Tongue (tissue), 2 donors: ENCODE measurements around the gene POLR3GL. TPM values are rescaled to one million over a fixed set of nuclear protein-coding genes. Genes with fewer than 3 reads are reported as not detected.
"Not testable (repeated sequence)": the region's sequence is repeated elsewhere in the genome, so short reads cannot be mapped to it uniquely, and the experiment has no call there.

Source experiments
- DNase-seq: peaks from one replicate; pipeline ENCODE4 v3.0.0-alpha.2; 2015
- total RNA-seq: library from RNA; depleted of rRNA; stranded (reverse); fragments of >200 nt; gene quantifications from one replicate; pipeline ENCODE4 v1.2.3, GENCODE V29; 2014

The POLR3GL gene
- total RNA-seq = 20.1 TPM

GRCh38 chr1:145964328-145965118, at the start of gene POLR3GL, which contains the start of gene ANKRD34A:
Gene POLR3GL, plus strand, starts transcription at chr1:145964690. Its CDS starts 10,176 bp downstream, at chr1:145974866.
Gene ANKRD34A, minus strand, starts transcription at chr1:145964575. Its CDS starts 2,816 bp downstream, at chr1:145961759.
- peak; percentile 97 for DNase-seq

DNA sequence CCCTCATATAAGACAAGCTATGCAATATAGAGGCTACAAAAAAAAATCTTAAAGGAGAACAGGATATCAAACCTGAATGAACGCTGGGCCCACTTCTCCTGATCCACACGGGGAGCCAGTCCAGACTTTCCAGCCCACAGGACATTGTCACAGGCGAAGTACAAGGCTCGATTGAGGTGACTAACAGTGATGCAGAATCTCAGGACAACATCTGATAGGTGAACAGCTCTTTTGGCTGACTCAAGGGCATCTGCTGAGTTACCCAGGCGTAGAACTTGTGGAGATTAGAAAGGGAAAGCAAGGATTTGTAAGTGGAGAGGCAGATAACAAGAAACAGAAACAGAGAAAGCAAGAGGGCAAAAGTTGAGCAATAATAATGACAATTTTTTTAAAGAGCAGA, 47.7 kb upstream of the POLR3GL start:
- DNase-seq = no peak

- DNase-seq = no peak
Observed at GRCh38 chr1:145917595-145917994, 46.9 kb upstream of the POLR3GL start.

DNA sequence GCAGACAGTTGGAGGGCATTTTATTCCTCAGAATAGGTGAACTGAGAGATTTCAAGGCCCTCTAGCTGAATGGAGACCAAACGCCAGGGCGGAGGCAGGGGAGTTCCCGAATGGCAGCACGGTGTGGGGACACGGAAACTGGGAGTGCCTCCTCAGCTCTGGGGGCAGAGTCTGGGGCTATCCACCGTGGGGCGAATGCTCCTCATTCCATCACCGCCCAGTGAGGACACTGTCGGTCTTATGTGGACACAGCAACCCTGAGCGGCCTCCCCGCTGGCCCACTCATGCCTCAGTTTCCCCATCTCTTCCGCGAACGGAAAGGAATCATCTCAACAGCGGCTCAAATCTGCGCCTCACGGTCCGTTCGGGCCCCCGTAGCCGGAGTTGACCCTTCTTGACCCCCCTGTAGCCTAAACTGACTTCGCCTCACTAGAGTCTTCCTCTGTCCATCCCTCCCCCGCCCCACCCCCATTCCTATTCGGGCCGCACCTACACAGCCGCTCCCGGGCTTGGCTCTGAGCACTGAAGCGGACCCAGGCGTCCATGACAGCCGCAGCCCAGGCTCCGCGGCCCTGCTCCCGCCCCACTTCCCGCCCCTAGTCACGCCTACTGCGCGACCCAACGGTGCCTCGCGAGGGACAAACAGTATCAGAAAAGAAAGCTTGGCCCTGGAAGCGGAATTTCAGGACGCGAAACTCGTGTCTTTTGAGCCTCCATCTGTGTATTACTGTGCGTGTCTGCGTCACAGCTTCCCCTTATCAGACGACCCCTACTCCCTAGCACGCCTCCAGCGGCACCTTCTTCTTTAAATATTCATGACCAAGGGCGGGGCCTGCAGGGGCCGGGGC, 46.1 kb upstream of the POLR3GL start, which contains the start of gene PEX11B:
PEX11B (minus strand) TSS at position 574 of the 848 bp plus-strand sequence; CDS start at position 545, 29 bp downstream.
- DNase-seq = peak; percentile 94

DNA sequence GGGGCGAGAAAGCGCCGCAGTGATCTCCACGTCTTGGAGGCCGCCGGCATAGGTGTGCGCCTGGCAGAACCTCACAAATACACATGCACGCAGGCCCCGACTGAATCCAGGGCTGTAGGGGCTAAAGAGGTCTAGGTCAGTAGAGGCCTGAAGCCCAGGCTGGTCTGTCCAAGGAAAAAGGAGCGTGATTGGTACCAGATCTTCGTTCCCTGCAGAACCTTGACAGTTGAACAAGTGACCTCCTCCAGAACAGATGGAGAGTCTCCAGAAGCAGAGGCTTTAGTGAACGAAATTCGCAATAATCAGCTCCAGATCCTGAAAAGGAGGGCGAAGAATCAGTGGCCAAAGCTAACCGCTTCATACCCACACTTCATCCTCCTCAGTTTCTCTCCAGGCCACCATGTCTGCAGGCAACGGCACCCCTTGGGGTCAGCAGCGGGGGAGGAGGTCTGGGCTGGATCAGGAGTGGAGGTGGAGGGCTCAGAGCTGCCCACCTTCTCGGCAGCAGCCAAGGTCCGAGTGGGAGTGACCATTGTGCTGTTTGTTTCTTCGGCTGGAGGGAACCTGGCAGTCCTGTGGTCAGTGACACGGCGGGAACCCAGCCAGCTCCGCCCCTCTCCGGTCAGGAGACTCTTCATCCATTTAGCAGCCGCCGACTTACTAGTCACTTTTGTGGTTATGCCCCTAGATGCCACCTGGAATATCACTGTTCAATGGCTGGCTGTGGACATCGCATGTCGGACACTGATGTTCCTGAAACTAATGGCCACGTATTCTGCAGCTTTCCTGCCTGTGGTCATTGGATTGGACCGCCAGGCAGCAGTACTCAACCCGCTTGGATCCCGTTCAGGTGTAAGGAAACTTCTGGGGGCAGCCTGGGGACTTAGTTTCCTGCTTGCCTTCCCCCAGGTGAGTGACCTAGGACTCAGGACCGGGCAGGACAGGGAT, 45.2 kb upstream of the POLR3GL start:
- peak; percentile 40 for DNase-seq

DNA sequence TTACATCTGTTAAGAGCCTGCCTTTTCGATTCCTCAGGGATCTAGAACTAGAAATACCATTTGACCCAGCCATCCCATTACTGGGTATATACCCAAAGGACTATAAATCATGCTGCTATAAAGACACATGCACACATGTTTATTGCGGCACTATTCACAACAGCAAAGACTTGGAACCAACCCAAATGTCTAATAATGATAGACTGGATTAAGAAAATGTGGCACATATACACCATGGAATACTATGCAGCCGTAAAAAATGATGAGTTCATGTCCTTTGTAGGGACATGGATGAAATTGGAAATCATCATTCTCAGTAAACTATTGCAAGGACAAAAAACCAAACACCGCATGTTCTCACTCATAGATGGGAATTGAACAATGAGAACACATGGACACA, 44.2 kb upstream of the POLR3GL start:
- not testable (repeated sequence) for DNase-seq

- DNase-seq = no peak
Observed at GRCh38 chr1:145922266-145922665, 42.2 kb upstream of the POLR3GL start.

DNA sequence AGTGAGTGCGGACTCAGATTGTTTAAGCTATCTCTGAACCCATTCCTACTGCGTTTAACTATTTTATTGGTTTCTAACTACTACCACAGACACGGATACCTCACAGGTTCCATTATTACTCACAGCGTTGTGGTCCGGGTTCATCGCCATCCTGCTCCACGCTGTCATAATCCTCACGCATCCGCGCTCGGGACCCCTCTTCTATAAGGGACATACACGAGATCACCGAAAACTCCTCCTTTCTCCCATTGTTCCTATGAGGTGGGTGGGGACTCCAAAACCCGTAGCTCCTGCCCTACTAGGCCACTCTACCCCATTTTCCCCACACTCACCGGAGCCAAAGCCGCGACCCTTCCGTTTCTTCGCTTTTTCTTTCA, 37.8 kb upstream of the POLR3GL start:
- DNase-seq = no peak

DNA sequence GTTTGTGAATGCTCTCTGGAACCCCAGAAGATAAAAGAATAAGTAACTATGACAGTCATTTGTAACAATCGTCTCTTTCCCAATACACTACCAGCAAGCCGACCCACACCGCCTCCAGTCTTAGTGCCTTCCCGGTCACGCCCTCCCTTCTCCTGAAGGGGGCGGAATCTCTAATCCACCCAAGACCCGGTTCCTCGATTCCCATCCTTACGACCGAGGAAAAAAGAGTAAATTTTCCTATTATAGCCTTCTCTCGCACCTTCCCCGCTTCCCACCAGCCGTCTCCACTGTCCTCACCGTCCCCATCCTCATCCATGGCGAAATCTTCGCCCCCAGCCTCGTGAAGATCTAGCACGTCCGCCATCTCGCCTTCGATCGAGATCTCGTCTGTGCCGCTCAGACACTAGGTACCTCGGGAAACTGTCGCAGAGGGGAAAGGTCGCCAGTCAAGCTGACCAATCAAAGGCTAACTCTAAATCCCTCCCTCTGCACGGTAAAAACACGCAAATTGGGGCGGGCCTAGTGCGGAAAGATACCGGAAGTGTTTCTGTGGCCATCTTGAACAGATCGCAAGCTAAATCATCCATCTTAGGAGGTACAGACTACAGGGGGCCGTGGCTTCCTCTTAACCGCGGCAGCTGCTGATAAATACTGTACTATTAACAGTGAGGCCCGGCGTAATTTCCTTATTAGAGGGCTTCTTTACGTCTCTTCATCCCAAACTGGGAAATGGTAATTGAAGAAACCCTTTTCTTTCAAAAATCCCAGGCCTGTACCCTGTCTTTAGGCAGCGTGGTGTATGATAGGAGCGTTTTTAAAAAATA, 37.2 kb upstream of the POLR3GL start, which contains the start of gene RBM8A:
RBM8A (minus strand) TSS at position 422 of the 824 bp plus-strand sequence; CDS start at position 364, 58 bp downstream.
- DNase-seq = peak; percentile 99

DNA sequence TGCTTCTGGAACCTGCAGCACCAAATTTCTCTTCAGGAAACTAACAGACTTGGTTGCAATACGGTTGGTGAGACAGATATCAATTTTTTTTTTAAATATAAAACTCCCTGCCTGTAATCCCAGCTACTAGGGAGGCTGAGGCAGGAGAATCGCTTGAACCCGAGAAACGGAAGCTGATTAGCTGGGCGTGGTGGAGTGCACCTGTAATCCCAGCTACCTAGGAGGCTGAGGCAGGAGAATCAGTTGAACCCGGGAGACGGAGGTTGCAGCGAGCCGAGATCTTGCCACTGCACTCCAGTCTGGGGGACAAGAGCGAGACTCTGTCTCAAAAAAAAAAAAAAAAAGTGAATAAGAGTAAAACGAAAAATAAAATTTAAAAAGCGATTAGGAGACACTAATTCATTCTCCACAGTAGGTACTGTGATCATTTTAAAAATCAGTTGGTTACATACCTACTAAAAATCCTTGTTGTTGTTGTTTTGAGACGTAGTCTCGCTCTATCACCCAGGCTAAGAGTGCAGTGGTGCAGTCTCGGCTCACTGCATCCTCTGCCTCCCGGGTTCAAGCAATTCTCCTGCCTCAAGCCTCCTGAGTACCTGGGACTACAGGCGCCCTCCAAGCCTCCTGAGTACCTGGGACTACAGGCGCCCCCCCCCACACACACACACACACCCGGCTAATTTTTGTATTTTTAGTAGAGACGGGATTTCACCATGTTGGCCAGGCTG, 36.4 kb upstream of the POLR3GL start:
- DNase-seq = no peak

DNA sequence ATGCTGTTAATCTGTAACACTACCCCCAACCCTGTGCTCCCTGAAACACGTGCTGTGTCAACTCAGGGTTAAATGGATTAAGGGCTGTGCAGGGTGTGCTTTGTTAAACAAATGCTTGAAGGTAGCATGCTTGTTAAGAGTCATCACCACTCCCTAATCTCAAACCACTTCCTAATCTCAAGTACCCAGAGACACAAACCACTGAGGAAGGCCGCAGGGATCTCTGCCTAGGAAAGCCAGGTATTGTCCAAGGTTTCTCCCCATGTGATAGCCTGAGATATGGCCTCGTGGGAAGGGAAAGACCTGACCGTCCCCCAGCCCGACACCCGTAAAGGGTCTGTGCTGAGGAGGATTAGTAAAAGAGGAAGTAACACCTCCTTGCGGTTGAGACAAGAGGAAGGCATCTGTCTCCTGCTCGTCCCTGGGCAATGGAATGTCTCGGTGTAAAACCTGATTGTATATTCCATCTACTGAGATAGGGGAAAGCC, 31.9 kb upstream of the POLR3GL start:
- DNase-seq = not testable (repeated sequence)

DNA sequence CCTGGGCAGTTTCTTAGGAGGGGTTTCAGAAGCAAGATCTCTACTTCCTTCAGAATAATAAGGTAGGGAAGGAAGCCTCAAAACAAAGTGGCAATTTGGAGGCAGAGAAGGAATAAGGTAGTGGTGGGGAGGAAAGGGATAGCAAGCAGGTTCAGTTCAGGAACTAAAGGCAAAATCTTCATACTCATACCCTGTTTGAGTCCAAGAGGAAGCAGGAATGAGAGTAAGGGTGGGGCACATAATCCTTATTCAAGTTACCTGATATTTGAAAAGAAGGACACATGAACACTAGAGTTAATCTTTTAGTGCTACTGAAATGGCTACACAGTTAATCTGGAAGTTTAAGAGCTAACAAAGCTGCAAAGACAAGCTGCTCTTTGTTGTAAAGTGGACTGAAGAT, 28.8 kb upstream of the POLR3GL start:
- no peak for DNase-seq

DNA sequence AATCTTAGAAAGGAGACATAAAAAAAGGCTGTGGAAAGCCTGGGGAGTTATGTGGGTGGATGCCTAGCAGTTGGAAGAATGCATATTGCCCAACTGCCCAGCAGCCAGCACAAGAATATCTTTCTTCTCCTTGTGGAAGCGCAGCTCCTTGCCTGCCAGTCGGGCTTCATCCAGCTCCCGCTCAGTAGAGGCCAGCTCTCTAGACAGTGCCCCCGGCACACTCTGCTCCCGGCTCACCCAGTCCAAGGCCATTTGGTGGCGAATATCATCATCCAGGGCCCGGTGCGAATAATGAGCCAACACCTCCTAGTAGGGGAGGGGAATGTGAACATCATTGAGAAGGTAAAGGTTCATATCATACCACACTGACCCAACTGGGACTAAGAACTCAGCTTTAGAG, 28.2 kb upstream of the POLR3GL start:
- no peak for DNase-seq

DNA sequence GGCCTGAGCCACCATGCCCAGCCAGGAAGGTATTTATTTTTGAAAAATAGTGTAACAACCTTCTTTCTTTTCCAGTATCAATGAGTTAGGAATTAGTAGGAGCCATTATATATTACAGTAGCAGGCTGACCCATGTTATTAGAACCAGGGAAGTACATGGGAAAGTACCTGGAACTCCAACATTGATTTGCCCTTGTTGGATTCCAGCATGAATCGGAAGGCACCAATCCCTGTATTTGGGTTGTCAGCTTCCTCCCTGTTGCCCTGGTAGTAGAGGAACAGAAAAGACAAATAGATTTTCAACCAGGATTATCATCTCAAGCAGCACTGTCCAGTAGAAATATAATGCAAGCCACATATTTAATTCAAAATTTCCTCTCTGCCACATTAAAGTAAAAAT, 27.1 kb upstream of the POLR3GL start:
- DNase-seq = no peak

DNA sequence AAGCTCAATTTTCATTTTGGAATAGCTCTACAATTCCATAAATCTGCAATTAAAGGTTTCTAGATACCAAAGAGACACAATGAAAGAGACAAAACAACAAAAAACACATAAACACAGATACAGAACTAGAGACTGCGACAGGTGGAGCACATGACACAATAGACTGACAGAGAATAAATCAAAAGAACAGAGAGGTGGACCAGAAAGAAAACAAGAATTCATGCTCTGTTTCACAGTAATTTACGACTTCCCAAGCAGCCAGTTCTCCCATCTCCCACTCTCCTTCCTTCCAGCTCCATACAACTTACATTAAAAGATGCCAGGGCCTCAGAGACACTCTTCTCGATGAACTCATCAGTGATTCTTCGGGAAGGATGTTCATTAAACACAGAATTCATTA, 22.1 kb upstream of the POLR3GL start:
- no peak for DNase-seq

DNA sequence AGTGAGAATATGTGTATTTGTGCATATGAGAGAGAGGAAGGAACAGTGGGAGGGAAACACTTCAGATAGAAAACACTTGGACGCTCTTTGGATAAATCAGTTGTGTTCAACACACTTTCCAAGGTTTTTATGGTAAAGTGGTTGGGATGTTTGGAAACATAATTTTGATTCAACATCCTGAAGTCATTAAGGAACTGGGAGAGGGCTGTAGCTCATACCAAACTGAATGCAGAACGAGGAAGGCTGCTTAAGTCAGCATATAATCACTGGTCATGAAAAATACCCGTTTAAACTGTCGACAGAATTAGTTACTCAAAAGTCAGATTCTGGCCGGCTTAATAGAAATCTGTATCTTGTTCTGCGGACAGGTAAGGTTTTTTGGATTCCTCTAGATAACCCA, 21.6 kb upstream of the POLR3GL start:
- no peak for DNase-seq

DNA sequence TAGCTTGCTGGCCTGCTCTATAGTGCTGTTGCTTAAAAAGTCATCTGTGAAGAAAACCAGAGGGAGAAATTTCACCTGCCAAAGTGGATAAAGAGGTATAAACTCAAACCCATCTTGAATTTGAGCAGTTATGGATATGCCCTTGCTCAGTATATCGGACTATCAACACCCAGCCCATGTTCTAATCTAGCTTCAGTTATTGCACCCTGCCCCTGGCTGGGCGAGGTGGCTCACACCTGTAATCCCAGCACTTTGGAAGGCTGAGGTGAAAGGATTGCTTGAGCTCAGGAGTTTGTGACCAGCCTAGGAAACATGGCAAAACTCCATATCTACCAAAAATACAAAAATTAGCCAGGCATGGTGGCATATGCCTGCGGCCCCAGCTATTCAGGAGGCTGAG, 20.0 kb upstream of the POLR3GL start:
- no peak for DNase-seq

- no peak for DNase-seq
Observed at GRCh38 chr1:145946477-145946986, 18.0 kb upstream of the POLR3GL start.

DNA sequence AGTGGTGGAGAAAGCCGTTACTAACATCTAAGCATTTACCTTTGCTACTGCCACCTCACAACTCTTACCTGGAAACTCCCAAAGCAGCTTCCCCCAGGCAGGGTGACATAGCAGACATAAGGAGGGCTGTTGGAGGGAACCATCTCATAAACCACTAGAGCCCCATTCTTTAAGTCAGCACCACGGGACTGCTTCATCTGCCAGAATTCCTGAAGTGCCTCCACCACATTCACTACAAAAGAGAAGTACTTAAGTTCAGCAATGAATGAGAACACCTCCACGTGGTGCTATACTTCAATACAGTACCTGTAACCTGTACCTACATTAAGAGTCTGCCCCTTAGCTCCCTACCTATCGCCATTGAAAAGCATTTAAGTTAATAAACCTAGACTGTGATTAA, 16.9 kb upstream of the POLR3GL start:
- no peak for DNase-seq

DNA sequence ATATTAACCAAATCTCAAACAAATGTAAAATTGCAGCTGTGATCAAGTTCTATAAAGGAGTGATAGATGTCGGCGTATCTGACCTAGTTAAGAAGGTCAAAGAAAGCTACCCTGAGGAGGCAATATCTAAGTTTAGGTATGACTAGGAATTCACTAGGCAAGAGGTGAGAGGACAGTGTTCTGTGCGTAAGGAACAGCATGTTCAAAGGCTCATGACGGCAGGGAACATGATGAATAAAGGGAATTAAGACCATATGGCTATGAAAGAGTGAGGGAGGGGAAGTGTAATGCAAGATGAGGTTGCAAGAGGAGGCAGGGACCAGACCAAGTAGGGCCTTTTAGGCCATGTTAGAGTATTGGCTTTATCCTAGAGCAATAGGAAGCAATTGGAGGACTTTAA, 15.3 kb upstream of the POLR3GL start:
- DNase-seq = no peak
